ENCODE data around the gene LSG1.

- TF ChIP-seq CTCF (IDR thresholded peaks at IDR 0.05) (no peak), EZH2phosphoT487 (IDR thresholded peaks at IDR 0.05) (no peak), EZH2 (IDR thresholded peaks at IDR 0.05) (no peak)
These were observed 16.3 kb upstream of the LSG1 start for GRCh38 chr3:194688200-194688740.

All from neural progenitor cell (in vitro differentiated cells).